ENCODE measurements around the gene WDR88.
"Not testable (repeated sequence)": the region's sequence is repeated elsewhere in the genome, so short reads cannot be mapped to it uniquely, and the experiment has no call there.

WDR88 gene

DNA sequence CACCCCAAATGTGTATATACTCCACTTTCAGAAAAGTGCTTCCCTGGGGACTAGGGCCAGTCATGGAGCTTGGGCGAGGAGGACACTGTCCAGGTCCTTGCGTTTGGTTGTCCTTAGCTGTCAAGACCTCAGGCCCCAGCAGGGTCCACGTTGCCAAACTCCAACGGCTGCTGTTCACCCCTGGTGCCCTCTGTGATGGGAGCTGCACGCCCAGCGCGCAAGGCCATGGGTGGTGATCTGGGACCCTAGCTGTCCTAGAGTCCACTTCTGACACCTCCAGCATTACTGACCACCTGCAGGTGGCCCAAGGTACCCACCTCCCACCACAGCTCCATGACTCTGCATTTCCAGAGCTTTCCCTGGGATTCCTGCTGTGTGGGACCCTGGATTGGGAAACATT, 66.3 kb downstream of the WDR88 start:
- DNase-seq (ENCODE audit: low read depth): no peak

DNA sequence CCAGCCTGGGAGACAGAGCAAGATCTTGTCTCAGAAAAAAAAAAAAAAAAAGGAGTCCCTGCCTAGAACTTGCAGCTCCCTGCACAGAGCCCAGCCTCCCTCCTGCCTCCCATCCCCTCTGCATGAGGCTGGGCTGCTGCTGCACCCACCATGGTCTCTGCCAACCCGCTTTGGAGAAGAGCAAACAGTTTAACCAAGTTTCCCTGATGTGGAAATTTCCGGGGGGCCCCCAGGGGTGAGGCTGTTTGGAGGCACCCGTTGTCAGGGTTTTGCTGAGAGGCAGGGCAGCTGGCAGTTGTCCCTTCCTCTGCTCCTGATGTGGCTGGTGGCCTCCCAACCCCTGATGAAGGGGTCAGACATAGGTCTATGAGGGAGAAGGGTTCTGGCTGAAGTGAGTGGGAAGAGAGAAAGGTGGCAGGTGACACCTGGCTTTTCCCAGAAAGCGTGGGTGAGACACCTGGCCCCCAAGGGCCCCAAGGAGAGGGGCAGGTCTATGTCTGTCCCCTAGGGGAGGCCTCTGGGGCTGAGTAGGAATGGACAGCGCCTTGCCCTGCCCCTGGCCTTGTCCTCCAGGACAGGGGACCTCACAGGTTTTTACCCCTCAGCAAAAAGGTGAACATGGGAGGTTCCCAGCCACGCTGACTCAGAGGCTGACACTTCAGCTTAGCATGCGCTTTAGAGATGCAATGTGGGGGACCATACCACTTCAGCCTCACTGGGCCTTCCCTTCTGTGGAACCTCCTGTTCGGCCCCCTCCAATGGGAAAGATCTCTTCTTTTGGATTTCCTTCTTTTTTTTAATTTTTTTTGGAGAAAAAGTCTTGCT, 67.7 kb downstream of the WDR88 start:
- DNase-seq (ENCODE audit: low read depth): no peak

DNA sequence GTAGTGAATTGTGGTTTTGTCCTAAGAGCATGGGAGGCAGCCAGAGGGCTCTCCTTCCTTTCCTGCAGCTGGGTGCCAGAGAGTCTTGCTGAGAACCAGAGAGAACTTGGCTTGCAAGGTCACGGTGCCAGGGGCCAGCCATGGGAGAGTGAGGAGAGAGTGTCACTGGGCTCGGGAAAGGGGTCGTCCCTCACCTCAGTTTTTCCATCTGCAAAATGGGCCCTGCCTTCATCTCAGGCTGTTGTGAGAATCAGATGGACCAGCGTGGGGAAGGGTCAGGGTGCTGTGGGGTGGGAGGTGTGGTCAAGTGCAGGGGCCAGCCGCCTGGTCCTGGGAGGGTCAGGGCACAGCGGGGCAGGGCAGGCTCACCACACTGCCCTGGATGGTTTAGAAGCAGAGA, 69.6 kb downstream of the WDR88 start:
- no peak for DNase-seq (ENCODE audit: low read depth)

DNA sequence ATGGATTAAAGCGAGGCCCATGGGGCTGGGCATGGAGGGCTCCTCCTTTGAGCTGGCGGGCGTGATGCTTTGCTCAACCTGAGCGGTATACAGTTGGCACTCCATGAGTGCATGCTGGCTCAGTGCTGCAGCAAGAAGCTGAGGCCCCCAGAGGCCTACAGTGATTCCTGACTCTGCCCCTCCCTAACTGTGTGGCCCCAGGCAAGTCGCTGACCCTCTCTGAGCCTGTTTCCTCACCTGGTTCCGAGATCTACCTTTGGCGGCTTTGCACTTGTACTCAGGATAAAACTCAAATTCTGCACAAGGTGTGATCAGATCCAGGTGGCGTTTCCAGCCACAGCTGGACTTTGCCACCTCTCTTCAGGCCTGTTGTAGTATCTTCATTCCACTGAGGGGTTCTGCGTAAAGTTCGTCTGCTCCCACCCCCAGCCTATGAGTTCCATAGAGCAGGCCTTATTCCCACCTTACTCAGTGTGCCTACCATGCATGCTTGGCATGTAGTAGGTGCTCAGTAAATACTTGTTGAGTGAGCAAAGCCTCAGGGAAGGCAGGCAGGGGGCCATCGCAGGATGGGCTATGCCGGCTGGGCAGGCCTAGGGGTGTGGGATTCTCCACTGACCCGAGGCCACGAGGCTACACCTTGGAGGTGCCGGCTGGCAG, 70.1 kb downstream of the WDR88 start:
- no peak for DNase-seq (ENCODE audit: low read depth)

DNA sequence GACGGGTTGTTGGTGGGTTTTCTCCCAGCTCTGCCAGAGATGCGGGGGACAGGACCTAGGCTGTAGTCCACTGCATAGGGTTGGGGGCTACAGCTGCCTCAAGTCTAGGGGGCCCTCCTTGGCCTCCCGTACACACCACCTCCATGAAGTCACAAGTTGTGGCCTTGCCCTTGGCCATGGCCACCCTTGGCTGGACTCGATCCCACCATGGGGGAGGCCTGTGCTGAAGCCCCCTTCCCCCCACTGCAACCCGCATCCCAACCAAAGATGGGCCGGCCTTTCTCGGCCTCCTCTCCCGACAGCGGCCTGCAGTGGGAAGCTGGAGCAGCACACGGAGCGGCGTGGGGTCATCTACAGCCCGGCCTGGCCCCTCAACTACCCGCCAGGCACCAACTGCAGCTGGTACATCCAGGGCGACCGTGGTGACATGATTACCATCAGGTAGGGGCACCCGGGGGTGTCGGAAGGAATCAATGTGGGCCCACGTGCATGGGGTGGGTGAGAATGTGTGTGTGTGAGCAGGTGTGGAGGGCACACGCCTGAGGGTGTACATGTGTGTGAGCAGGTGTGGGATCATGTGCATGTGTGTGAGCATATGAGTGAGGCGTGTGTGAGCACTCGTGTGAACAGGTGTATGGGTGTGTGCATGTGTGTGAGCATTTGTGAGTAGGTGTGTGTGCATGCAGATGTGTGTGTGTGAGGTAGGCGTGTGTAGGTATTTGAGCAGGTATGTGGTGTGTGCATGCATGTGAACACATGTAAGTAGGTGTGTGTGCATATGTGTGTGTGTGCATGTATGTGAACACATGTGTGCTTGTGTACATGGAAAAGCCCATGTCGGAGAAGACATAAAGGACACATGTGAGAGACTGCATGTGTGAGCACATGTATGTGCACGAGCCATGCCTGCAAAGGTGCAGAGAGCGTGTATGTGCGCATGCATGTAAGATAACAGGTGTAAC, 70.9 kb downstream of the WDR88 start:
- DNase-seq (ENCODE audit: low read depth): no peak

DNA sequence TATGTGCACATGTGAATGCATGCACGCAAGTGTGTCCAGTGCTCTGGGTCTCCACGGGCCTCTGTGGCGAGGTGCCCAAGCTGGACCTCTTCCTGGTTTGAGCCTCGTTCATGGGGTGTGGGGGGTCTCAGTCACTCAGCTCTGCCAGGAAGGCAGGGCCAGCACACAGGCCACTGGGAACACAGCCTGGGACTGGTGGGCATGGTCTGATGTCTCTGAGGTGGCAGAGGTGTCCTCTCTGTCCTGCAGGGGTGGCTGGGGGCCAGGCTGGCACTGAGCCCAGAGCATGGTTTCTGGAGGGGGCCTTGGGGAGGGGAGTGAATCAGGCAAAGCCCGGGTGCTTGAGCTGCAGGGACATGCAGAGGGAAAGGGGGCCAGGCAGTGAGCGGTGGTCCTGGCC, 71.6 kb downstream of the WDR88 start:
- DNase-seq (ENCODE audit: low read depth): no peak

DNA sequence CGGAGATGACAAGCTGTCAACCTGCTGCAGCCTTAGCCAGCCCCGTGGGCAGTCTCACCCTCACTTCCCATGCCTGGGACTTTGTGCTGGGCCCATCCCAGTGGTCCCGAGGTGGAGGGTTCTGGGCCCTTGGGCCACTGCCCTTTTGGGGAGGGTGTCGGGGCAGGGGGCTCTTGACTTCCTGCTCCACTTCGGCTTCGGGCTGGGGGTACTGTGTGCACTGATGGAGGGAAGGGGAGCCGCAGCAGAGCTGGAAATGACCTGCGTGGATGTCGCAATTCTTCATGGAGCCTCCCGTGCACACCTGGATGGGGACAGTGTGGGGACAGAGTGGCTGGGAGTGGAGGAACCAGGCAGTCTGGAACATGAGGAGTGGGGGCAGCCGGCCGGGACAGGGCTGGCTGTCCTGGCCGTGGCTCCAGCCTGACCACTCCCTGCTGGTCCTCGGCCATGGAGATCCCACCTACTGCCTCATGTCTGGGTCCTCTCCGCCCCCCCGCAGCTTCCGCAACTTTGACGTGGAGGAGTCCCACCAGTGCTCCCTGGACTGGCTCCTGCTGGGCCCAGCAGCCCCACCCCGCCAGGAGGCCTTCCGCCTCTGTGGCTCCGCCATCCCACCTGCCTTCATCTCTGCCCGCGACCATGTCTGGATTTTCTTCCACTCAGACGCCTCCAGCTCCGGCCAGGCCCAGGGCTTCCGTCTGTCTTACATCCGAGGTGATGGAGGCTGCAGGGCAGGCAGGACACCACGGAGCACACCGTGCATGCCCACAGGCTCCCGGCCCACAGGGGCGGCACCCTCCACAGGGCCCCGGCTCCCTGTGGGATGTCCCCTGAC, 72.4 kb downstream of the WDR88 start:
- DNase-seq (ENCODE audit: low read depth): no peak

DNA sequence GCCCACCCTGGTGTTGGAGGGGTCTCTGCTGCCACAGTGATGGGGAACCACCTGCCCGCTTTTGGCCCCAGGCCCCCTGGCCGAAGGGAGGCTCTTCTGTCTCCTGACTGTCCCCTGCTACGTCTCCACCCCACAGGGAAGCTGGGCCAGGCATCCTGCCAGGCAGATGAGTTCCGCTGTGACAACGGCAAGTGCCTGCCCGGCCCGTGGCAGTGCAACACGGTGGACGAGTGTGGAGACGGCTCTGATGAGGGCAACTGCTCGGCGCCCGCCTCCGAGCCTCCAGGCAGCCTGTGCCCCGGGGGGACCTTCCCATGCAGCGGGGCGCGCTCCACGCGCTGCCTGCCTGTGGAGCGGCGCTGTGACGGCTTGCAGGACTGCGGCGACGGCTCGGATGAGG, 73.2 kb downstream of the WDR88 start:
- no peak for DNase-seq (ENCODE audit: low read depth)

DNA sequence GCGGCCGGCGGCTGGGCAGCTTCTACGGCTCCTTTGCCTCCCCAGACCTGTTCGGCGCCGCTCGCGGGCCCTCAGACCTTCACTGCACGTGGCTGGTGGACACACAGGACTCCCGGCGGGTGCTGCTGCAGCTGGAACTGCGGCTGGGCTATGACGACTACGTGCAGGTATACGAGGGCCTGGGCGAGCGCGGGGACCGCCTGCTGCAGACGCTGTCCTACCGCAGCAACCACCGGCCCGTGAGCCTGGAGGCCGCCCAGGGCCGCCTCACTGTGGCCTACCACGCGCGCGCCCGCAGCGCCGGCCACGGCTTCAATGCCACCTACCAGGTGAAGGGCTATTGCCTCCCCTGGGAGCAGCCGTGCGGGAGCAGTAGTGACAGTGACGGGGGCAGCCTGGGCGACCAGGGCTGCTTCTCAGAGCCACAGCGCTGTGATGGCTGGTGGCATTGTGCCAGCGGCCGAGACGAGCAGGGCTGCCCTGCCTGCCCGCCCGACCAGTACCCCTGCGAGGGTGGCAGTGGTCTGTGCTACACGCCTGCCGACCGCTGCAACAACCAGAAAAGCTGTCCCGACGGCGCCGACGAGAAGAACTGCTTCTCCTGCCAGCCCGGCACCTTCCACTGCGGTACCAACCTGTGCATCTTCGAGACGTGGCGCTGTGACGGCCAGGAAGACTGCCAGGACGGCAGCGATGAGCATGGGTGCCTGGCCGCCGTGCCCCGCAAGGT, 73.8 kb downstream of the WDR88 start:
- no peak for DNase-seq (ENCODE audit: low read depth)

DNA sequence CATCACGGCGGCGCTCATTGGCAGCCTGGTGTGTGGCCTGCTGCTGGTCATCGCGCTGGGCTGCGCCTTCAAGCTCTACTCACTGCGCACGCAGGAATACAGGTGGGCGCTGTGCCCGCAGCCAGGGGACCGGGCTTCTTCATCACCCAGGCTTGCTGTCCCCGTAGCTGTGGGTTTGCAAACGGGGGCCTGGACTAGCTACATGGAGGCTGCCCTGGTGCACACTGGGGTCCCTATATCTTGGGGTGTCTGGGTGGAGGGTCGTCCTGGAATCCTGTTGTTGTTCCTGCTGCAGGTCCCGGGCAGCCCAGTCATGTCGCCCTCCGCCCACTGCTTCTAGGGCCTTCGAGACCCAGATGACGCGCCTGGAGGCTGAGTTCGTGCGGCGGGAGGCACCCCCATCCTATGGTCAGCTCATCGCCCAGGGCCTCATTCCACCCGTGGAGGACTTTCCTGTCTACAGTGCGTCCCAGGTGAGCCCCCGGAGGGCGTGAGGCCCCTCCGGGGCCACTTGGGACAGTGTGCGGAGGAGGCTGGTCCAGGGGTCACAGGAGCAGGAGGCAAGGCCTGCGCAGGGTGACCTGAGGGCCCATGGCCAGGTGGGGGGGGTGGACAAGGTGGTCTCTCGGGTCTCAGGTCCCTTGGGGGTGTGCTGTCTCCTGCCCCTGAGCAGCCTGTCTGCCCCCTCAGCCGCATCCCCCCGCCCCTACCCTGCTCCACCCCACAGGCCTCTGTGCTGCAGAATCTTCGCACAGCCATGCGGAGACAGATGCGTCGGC, 74.5 kb downstream of the WDR88 start:
- no peak for DNase-seq (ENCODE audit: low read depth)

DNA sequence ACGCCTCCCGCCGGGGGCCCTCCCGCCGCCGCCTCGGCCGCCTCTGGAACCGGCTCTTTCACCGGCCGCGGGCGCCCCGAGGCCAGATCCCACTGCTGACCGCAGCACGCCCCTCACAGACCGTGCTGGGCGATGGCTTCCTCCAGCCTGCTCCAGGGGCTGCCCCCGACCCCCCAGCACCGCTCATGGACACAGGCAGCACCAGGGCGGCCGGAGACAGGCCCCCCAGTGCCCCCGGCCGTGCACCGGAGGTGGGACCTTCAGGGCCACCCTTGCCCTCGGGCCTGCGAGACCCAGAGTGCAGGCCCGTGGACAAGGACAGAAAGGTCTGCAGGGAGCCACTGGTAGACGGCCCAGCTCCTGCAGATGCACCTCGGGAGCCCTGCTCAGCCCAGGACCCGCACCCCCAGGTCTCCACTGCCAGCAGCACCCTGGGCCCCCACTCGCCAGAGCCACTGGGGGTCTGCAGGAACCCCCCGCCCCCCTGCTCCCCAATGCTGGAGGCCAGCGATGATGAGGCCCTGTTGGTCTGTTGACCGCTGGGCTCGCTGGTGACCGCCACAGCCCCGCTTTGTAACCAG, 75.2 kb downstream of the WDR88 start:
- DNase-seq (ENCODE audit: low read depth): no peak

DNA sequence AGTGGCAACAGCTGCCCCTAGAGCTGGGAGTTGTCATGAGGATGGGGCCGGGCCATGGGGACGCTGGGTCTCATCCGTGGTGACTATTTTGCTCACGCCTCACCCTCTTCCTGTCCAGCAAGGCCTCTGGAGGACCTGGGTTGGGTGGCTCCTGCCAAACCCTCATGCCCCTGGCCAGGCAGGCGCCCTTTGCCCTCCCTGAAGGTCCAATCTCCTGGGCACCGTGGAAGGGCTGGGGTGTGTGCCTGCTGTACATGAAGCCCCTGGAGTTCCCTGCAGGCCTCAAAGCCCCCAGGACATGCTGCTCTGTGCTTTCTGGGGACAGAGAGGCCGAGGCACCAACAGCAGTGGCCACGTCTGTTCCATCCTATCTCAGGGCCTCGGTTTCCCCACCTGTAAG, 76.0 kb downstream of the WDR88 start:
- DNase-seq (ENCODE audit: low read depth): no peak

DNA sequence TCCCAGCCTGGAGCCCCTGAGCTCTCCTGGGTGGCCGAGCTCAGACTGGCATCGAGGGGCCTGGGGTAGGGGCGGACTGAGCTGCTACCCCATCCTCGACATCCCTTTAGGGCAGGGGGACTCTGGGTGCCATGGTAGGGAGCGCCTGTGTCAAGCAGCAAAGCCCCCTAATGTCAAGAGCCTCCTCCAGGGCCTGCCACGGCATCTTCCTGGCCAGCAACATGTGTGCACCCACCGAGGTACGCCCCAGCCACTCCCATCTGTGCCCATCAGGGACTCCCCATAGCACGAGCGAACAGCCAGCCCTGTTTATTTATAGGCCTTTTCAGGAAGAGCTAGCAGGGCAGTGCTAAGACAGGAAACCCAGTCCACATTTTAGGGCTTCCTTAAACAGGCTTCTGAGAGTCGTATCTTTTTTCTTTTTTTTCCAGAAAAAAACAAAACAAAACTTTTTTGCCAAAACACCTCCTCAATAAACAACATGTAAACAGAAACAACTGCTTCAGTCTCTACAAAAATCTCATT, 76.5 kb downstream of the WDR88 start:
- DNase-seq (ENCODE audit: low read depth): no peak

DNA sequence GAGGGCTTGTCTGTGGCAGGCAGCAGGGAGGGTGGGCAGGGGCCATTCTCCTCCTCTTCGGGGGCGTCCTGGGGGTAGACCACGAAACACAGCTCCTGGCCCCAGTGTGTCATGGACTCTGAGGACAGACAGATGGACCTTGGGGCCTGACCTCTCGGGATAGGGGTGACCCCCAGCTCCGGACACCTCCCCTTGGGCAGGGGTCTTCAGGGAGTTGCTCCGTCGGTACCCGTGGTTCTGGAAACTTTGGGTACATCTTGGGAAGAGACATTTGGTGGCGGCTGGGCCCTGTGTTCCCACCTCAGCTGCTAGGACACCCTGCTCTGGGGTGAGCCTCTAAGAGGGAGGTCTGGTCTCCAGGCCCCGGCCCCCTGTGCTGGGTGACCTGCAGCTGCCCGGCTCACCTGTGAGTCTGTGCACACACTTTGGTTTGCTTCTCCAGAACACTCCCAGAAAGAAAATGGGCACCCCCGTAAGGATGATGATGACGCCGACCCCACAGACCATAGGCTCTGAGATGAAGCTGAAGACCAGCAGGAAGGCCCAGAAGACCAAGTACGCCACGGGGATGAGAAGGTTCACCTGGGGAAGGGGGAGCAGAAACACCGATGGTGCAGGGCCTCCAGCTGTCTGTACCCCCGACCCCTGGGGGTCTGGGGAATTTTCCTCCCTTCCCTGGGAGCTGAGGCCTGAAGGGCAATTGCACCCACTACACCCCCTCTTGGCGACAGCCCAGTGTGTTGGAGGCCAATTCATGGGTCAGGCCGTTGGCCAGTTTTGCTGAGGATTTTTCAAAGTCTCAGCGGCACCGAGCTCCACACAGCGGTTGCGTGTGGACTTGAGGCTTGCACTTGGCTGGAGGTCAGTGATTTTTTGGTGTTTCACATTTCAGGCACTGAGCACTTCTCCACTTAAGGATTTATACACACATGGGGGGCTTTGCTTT, 77.3 kb downstream of the WDR88 start:
- no peak for DNase-seq (ENCODE audit: low read depth)

DNA sequence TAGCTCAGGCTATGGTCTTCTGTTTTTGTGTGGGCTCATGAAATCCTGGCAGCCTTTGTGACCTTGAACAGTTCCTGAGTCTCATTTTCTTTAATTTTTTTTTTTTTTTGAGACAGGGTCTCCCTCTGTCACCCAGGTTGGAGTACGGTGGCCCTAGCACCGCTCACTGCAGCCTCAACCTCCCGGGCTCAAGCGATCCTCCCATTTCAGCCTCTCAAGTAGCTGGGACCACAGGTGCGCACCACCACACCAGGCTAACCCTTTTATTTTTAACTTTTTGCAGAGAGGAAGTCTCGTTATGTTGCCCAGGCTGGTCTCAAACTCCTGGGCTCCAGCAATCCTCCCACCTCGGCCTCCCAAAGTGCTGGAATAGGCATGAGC, 77.9 kb downstream of the WDR88 start:
- not testable (repeated sequence) for DNase-seq (ENCODE audit: low read depth)

DNA sequence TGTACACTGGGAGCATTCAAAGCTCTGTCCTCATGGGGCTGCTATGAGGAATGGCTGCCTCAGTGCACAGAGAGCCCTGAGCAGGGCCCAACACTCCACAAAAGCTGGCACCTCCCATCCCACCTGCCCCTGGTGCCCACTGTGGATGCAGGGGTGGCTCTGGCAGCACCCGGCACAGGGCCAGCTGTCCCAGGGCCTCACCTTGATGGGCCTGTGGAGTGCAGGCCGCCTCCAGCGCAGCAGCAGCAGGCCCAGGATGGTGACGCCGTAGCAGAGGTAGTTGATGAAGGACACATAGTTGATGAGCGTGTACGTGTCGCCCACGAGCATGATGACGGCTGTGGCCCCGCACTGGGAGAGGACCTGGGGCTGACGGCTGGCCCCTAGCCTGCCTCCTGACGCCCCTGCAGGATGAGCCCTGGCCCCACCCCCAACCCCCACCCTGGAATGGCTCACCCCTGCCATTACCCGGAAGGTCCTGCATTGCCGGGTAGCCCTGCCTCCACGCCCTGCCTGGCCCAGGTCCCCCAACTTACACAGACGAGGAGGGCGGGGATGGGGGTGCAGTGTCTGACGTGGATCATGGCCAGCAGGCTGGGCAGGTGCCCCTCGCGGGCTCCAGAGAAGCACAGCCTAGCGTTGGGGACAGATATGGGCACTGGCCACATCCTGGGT, 78.5 kb downstream of the WDR88 start:
- no peak for DNase-seq (ENCODE audit: low read depth)

DNA sequence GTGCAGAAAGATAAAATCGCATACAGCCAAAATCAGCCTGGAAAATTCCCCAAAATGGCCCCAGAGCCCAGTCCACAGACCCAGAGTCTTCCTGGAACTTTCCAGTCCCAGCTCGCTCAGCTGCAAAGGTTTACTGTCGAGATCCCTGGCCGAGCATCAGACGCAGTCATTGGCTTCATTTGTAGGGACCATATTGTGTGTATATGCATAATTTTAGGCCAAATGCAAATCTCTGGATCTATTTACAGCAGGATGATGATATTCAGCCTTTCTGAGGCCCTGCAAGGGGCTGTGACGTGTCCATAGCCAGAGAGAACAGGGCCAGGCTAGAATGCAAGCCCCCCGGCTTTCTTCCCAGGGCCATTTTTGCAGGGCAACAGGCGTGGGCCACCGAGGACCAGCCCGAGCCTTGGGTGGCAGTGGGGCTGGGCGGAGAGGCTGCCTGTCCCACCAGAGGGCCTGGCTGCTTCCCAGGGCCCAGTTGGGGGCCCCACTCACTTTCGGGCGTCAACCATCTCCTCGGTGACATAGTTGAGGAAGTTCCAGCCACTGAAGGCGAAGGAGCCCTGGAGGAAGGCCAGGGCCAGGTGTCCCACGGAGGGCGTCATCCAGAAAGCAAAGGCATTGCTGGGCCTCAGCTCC, 80.0 kb downstream of the WDR88 start:
- no peak for DNase-seq (ENCODE audit: low read depth)
